UCSD-AML1 (cell line): ENCODE measurements around the gene SNX21.
"Not testable (repeated sequence)": the region's sequence is repeated elsewhere in the genome, so short reads cannot be mapped to it uniquely, and the experiment has no call there.

Source experiments
- DNase-seq: peaks from one replicate; lab custom pipeline; 2025; ENCODE audit not compliant: unreplicated experiment; lab: John Stamatoyannopoulos, UW

The SNX21 gene

DNA sequence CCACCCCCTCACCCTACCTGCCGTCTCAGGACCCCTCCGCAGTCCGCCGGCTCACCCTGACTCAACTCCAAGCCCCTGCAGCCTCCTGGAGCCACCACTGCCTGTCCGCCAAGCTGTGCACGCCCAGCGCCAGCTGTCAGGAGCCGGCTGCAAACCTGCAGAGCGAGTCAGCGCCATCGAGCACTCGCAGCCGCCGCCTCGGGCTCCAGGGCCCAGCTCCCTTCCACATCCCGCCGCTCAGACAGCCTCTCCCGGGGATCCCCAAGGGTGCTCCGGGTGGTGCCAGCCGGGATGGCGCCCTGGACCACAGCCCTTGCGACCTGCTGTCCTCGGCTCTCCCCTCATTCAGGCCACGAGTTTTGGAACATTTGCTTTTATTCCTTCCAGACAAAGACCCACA lies 10.7 kb upstream of the SNX21 start:
- no peak for DNase-seq

DNA sequence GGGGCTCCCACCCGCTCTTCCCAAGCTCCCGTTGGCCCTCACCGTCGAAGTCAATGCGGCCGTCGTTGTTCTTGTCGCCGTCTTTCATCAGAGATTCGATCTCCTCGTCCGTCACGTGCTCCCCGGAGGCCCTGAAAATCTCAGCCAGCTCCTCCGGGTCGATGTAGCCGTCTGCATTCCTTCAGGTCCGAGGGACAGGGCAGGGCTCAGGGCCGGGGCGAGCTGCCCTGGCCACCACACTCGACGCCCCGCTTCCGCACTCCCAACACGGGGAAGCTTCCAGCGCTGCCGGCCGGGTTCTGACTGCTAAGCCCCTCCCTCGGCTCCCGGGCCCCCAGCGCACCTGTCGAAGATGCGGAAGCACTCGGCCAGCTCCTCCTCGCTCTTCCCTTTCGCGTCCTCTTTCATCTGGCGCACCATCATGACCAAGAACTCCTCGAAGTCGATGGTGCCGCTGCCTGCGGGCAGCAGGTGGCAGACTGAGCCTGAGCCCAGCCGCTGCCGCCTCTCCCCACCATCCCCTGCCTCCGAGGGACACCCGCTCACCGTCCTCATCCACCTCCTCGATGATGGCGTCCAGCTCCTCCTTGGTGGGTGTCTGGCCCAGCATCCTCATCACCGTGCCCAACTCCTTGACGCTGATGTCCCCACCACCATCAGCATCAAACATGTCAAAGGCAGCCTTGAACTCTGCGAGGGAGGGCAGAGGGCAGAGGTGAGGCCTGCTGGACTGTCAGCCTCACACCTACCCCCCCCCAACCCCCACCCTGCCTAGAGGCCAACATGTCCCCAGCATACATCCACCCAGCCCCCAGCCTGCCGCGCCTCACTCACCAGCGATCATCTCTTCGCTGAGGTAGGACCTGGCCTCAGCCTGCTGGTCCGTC lies 9.4 kb upstream of the SNX21 start:
- no peak for DNase-seq

DNA sequence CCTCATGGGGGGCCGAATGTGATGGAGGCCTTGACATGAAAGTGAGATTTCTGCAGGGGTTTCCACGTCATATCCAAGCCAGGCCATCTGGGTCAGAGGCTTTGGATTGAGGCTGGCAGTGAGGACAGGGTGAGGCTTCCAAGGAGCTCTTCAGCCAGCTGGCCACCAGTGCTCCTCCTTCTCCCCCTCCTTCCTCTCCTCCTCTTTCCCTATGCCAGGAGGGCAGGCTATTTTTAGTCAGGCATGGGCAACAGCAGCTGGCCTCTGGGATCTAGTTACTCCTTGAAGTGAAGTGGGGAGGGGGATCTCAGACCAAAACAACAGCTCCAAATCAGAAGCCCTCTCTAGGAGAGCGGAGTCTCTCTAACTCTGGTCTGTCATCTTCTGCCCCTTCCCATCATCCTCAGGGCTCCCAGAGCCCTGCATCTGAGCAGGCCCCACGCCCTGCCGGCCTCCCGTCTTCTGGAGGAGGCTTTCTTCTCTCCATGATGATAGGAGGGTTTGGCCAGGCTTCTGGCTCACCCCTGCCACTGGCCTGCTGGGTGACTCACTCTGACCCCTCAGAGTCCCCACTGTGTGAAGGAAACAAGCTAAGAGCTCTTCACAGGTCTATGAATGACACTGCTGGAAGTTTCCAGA lies 7.1 kb upstream of the SNX21 start:
- no peak for DNase-seq

- DNase-seq = no peak
These were observed 6.5 kb upstream of the SNX21 start, which contains the start of gene TNNC2 for GRCh38 chr20:45827030-45827652. Gene TNNC2 (minus strand): TSS chr20:45827312. CDS start chr20:45827248, 64 bp downstream.

DNA sequence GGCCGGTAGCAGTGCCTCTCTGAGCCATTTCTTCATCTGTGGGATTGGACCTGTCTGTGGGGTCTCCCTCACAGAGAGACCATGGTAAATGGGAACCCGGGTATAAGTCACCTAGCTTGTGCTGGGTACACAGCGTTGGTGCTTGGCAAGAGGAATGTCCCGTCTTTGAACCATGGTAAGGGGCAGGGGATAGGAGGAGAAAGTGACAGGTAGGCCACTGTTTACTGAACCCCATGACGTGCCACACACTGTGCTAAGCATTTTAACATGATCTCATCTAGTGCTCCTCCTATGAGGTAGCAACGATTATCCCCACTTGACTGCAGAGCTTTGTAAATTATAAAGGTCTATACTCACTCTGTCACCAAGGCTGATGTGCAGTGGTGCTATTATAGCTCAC lies 5.9 kb upstream of the SNX21 start:
- no peak for DNase-seq

DNA sequence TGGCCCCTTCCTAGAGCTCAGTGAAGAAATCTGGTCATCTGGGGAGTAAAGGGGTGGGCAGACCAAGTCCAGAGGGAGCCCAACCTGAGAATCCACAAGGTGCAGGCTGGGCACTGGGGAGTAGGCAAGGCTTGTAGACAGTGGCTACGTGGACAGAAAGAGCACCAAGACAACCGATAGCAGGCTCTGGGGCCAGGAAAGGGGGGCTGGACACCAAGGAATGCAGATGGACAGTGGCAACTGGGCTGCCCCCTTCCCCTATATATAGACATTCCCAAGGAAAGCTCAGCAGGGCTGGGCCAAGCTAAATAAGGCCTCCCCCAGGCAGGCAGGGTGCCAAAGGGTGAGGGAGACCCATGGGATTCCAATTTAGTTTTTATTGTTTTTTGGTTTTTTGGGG lies 5.0 kb upstream of the SNX21 start:
- no peak for DNase-seq

- not testable (repeated sequence) for DNase-seq
These were observed 3.9 kb upstream of the SNX21 start for GRCh38 chr20:45829673-45830106.

DNA sequence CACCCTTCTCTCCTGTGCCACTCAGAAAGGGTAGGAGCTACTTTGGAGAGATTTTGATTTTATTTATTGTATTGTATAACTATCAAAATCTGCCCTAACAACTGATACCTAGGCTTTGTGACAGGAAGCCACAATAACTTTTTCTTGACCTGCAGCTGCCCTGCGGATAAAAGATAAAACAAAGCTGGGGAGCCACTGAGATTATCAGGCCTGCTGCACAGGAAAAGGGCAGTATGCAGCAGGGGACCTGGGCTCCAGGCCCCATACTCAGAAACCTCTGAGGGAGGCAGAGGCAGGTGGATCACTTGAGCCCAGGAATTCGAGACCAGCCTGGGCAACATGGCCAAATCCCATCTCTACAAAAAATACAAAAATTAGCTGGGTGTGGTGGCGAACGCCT lies 980 bp upstream of the SNX21 start:
- DNase-seq = no peak

DNA sequence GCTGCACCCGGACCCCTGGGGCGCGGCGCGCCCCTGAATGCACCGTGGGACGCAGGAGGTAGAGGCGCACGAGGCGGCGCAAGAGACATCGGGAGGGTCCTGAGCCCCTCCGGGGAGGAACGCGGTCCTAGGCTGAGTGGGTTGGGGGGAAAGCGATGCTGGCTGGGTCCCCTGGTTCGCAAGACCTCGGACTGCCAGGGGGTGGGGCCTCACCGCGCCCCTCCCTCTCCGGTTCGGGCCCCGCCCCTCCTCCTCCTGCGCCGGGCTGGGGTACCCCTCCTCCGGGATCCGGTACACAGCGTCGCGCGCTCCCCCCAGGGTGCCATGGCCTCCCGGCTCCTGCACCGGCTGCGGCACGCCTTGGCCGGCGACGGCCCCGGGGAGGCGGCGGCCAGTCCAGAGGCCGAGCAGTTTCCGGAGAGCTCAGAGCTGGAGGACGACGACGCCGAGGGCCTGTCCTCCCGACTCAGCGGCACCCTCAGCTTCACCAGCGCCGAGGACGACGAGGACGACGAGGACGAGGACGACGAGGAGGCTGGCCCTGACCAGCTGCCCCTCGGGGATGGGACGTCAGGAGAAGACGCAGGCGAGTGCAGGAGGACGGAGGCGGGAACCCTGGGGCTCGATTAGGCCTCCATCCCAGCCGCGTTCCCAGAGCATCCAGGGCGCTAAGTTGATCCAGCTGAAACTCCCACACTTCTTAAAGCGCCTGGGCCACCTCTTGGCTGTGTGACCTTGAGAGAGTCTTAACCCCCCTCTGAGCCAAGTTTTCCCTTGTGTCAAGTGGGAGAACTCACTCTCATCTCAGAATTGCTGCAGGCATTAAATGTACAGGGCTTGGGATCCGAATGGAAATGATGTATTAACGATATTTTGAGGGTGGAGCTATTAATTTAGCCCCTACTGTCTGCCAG lies 541 bp downstream of the SNX21 start:
- DNase-seq = no peak

- no peak for DNase-seq
These were observed 1.2 kb downstream of the SNX21 start for GRCh38 chr20:45834797-45835161.

DNA sequence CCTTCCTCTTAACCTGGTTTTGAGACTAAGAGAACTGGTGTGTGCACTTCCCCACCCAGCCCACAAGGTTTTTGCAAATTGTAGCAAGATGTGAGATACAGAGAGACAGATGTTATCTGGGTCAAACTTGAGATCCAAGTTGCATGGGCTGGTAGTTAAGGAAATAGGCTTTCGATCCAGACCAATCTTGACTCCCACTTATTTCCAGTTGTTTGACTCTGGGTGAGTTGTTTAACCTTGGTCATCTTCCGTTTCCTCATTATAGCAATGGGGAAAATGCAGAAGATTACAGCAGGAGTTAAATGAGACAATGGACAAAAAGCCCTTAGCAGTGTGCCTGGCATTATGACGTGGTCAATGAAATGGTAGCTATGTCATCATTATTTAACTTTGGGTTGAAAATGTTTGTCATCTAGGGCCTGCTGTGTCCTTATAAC lies 1.7 kb downstream of the SNX21 start:
- no peak for DNase-seq

GRCh38 chr20:45835825-45836224 lies 2.2 kb downstream of the SNX21 start:
- no peak for DNase-seq

DNA sequence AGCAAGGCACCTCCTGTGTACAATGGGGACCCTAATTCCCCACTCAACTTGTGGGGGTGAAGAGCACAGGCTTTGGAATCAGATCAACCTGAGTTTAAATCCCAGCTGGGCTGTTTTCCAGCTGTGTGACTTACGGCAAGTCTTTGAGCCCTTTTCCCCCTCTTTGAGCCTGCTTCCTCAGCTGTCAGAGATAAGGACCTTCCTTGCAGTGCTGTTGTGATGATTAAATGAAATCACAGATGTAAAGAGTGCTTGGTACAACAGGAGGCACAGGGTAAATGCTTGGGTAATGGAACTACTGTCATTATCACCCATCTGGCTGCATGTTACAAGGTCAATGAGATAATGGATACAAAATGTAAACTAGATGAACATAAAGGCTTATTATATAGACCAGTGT lies 3.2 kb downstream of the SNX21 start:
- no peak for DNase-seq

- no peak for DNase-seq
These were observed 7.2 kb downstream of the SNX21 start for GRCh38 chr20:45840700-45841198.

DNA sequence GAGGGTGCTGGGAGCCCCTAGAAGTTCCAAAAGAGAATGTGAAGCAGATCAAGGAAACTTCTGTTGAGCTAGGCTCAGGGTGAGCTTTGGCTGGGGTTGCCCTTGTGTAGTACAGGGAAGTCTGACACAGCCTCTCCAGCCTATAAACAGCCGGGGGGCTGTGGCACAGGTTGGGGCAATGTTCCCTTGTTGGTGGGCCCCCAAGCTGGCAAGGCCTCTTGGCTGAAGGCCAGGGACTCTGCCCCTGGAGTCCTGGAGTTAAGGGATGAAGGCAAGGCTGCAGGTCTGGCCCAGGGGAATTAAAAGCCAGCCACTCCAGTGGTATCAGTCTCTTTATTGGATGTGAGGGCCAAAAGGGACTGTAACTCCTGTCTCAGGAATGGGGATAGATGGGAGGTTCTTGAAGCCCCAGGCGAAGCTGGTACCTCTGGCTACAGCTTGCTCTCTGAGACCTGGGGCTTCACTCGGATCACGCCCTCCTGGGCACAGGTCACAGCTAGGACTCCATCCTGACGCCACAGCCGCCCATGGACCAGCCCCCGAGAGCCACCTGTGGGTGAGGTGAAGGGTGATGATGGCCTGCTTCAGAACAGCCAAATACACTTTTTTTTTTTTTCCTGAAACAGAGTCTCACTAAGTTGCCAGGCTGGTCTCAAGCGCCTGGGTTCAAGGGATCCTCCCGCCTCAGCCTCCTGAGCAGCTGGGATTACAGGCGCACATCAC lies 8.0 kb downstream of the SNX21 start:
- no peak for DNase-seq

DNA sequence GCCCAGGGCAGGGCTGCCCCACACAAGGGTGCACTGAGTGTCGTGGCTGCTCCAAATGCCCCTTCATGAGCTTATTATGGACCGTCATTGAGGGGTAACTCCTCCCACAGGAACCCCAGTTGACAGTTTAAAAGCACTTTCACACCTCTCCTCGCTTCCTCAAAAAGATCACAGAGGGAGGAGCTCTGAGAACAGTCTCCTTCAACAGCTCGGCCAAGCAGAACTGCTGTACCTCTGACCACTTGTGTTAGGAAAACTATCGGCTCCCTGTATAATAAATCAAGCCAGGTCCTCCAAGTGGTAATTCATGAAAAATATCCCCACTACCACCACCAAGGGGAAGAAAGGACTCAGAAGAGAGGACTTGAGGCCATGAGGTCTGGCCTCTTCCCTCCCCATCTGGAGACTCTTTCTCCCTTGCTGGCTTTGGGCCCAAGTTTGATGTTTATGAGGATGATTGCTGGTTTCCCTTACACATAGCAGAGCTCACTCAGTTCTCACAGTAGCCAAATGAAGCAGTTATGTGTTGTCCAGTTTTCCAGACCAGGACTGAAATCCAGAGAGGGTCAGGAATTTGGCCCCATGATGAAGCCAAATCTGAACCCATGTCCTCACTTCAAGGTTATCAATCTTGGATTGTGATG lies 8.7 kb downstream of the SNX21 start:
- DNase-seq = no peak

- DNase-seq = no peak
These were observed 9.9 kb downstream of the SNX21 start for GRCh38 chr20:45843506-45843905.

- DNase-seq = no peak
These were observed 11.9 kb downstream of the SNX21 start for GRCh38 chr20:45845452-45845851.

- no peak for DNase-seq
These were observed 14.8 kb downstream of the SNX21 start for GRCh38 chr20:45848421-45848820.
